PC-3 (cell line): Measurements from ENCODE around the gene SH3RF3. TPM values are rescaled to one million over a fixed set of nuclear protein-coding genes. Genes with fewer than 3 reads are reported as not detected.

Experiments used
- ATAC-seq: fragments of 200-7000 bp; cut with Tn5 transposase; 2 replicates; pipeline ENCODE4 v1.9.1; 2020; ENCODE audit warnings: mild to moderate bottlenecking, moderate library complexity
- BruUV-seq: library from RNA; stranded (reverse); fragments of 400-500 nt; replicated peaks from 2 replicates; lab custom pipeline; 2021; lab: Mats Ljungman, UMichigan
- CTCF ChIA-PET: fragments of 300-600 bp; sonication (Branson Sonifier 250); formaldehyde crosslinking; loops from one replicate; lab custom pipeline; 2022; ENCODE audit warnings: antibody characterized with exemption; lab: Charles Lee
- POLR2A ChIA-PET: fragments of 300-600 bp; sonication (Branson Sonifier 250); formaldehyde crosslinking; loops from one replicate; lab custom pipeline; 2022; ENCODE audit warnings: antibody characterized with exemption; ENCODE audit not compliant: unreplicated experiment; lab: Charles Lee
- DNase-seq: peaks from one replicate; pipeline ENCODE4 v3.0.0-alpha.2; 2015
- H2AFZ ChIP-seq: fragments of 300-600 bp; sonication (generic); 2 replicates; pipeline ENCODE4 v1.6.0; 2016; ENCODE audit warnings: antibody characterized with exemption, low read length
- H3F3A ChIP-seq: fragments of 300-600 bp; sonication (generic); one replicate; pipeline ENCODE4 v1.6.0; 2017; ENCODE audit warnings: antibody characterized with exemption, low read length, control low read depth, mild to moderate bottlenecking; ENCODE audit not compliant: unreplicated experiment
- H3K27ac ChIP-seq: fragments of 300-600 bp; sonication (generic); 2 replicates; pipeline ENCODE4 v1.5.1; 2016; ENCODE audit warnings: mild to moderate bottlenecking, low read length
- H3K27me3 ChIP-seq: fragments of 300-600 bp; sonication (generic); 2 replicates; pipeline ENCODE4 v1.6.1; 2016; ENCODE audit warnings: low read length, mixed read lengths
- H3K36me3 ChIP-seq: fragments of 300-600 bp; sonication (generic); 2 replicates; pipeline ENCODE4 v1.6.1; 2016; ENCODE audit warnings: low read depth, mixed run types, low read length, mixed read lengths
- H3K4me1 ChIP-seq: fragments of 300-600 bp; sonication (generic); 2 replicates; pipeline ENCODE4 v1.5.1; 2016; ENCODE audit warnings: low read length; ENCODE audit not compliant: insufficient read depth
- H3K4me2 ChIP-seq: fragments of 300-600 bp; sonication (generic); 2 replicates; pipeline ENCODE4 v1.6.0; 2016; ENCODE audit warnings: low read length
- H3K4me3 ChIP-seq: fragments of 300-600 bp; sonication (generic); 2 replicates; pipeline ENCODE4 v1.5.1; 2016; ENCODE audit warnings: mild to moderate bottlenecking, low read length, mixed read lengths
- H3K79me2 ChIP-seq: fragments of 300-600 bp; sonication (generic); 2 replicates; pipeline ENCODE4 v1.6.1; 2017; ENCODE audit warnings: low read length, mixed read lengths
- H3K9ac ChIP-seq: fragments of 300-600 bp; sonication (generic); 2 replicates; pipeline ENCODE4 v1.6.0; 2016; ENCODE audit warnings: mild to moderate bottlenecking, low read length
- H3K9me2 ChIP-seq: fragments of 300-600 bp; sonication (generic); replicated peaks from 2 replicates; pipeline ENCODE4 v1.6.1; 2016; ENCODE audit warnings: mixed run types, low read length, mixed read lengths
- H3K9me3 ChIP-seq: fragments of 300-600 bp; sonication (generic); 2 replicates; pipeline ENCODE4 v1.6.1; 2016; ENCODE audit warnings: low read length, mixed read lengths
- H4K20me1 ChIP-seq: fragments of 300-600 bp; sonication (generic); 2 replicates; pipeline ENCODE4 v1.6.1; 2016; ENCODE audit warnings: low read length, mixed read lengths
- EZH2 ChIP-seq: fragments of 300-600 bp; sonication (generic); IDR thresholded peaks from one replicate; pipeline ENCODE4 v1.6.1; 2017; ENCODE audit warnings: antibody characterized with exemption, mild to moderate bottlenecking, low read length; ENCODE audit not compliant: unreplicated experiment
- EZH2phosphoT487 ChIP-seq: fragments of 300-600 bp; sonication (generic); IDR thresholded peaks from 2 replicates; pipeline ENCODE4 v1.6.1; 2018; ENCODE audit warnings: mild to moderate bottlenecking, antibody characterized with exemption, low read length, borderline replicate concordance
- intact Hi-C: fragments of 100-400 bp; cut with micrococcal nuclease; formaldehyde crosslinking; loops from 2 replicates; pipeline ENCODE4 v1.9.0; 2023
- total RNA-seq: library from RNA; depleted of rRNA; stranded (reverse); fragments of >200 nt; gene quantifications from 2 replicates; pipeline ENCODE4 v1.2.3, GENCODE V29; 2014
- TF ChIP-seq, protein P1 (sequence below): fragments of 300-600 bp; sonication (generic); conservative IDR thresholded peaks from 2 replicates; pipeline ENCODE4 v1.5.1; 2017; ENCODE audit warnings: antibody characterized with exemption, low read depth, mild to moderate bottlenecking, low read length

SH3RF3 gene
- total RNA-seq, 1 experiment from 2014 or later: 11.7 TPM

DNA sequence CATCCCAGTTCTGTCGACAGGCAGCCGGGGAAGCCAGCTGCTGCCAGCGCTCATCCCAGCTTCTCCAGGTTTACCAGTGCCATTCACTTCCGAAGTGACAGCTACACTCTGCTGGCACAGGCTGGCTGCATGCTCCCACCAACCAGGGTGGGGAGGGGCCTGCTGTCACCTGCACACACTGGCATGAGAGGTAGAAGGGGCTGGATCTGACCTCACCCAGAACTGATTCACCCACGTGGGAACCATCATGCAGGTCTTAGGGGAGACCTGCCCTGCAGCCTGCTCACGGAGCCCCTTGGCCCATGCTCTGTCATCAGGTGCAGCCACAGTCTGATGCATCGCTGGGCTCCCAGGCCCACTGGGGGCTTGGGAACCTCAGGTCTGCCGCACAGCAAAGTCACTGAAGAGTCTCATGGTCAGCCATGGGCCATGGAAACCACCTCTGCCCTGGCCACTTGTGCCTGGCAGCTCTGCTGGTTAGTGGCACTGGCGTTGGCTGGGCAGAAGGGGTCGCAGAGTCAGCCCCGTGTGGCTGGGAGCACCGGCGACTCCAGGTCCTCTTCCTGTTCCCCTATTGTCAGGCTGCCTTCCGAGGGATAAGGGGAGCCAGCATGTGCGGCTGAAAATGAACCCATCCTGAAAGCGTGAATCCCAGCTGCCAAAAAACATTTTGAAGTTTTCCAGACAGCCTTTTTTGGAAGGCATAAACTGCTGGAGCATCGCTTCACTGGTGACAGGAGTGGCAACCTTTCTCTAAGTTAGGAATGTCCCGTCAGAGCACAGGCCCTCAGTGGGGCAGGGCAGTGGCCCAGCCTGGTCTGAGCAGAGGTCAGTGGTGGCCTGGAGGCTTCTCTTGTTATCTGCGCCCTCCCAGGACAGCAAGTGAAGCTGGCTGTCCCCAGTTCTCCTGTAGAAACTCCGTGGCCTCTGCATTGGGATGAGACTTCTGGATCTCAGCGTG is 327.0 kb downstream of the SH3RF3 start:
- Histone ChIP-seq H3K9me2 (no peaks in the 10 kb centered on the region), H3K79me2 (no peaks in the 10 kb centered on the region), H3K27ac (no peak overlapping the region), H3K9me3 (no peaks in the 10 kb centered on the region), H4K20me1 (no peaks in the 10 kb centered on the region), H2AFZ (no peak overlapping the region), H3K9ac (no peak overlapping the region), H3K27me3 (no peaks in the 10 kb centered on the region), H3K36me3 (no peaks in the 10 kb centered on the region), H3K4me2 (no peak overlapping the region), H3K4me3 (no peak overlapping the region), H3K4me1 (peaks cover 9% of the 10 kb centered on the region), H3F3A (no peaks in the 10 kb centered on the region)
- POLR2A ChIA-PET: interaction anchor here (0.5 kb wide), 1 partner anchor 290 kb away, joined by 3 read pairs; no protein-coding TSS in a partner anchor
- no TSS peak for BruUV-seq
- ATAC-seq: no peak
- CTCF ChIA-PET: no interaction called here
- intact Hi-C loops: no loop called here
- no peak for DNase-seq
- no peak for TF ChIP-seq EZH2
- TF ChIP-seq EZH2phosphoT487: no peak
- TF ChIP-seq, protein P1, sequence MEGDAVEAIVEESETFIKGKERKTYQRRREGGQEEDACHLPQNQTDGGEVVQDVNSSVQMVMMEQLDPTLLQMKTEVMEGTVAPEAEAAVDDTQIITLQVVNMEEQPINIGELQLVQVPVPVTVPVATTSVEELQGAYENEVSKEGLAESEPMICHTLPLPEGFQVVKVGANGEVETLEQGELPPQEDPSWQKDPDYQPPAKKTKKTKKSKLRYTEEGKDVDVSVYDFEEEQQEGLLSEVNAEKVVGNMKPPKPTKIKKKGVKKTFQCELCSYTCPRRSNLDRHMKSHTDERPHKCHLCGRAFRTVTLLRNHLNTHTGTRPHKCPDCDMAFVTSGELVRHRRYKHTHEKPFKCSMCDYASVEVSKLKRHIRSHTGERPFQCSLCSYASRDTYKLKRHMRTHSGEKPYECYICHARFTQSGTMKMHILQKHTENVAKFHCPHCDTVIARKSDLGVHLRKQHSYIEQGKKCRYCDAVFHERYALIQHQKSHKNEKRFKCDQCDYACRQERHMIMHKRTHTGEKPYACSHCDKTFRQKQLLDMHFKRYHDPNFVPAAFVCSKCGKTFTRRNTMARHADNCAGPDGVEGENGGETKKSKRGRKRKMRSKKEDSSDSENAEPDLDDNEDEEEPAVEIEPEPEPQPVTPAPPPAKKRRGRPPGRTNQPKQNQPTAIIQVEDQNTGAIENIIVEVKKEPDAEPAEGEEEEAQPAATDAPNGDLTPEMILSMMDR: no peak

DNA sequence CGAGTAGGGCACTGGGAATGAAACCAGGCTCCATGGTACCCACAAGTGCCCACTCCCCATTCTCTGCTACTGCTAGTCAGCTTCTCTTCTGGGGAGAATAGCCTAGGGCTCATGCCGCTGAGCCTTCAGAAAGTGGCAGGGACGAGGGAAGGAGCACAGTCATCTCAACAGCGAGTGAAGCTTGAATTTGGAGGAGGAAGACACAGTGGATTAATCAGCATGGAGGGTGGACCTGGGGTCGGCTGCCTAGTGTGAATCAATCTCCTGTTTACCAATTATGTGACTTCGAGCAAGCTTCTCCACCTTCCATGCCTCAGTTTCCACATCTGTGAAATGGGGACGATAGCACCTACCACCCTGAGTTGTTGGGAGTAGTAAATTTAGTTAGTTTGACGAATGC is 327.8 kb downstream of the SH3RF3 start:
- Histone ChIP-seq H3K9me2 (no peaks in the 10 kb centered on the region), H3K4me3 (no peak overlapping the region), H3K27ac (no peak overlapping the region), H4K20me1 (no peaks in the 10 kb centered on the region), H3K4me1 (peaks cover 9% of the 10 kb centered on the region), H3K9ac (no peak overlapping the region), H3K9me3 (no peaks in the 10 kb centered on the region), H2AFZ (no peak overlapping the region), H3F3A (no peaks in the 10 kb centered on the region), H3K36me3 (no peaks in the 10 kb centered on the region), H3K79me2 (no peaks in the 10 kb centered on the region), H3K4me2 (no peak overlapping the region), H3K27me3 (no peaks in the 10 kb centered on the region)
- ChIA-PET POLR2A (no interaction called here), CTCF (no interaction called here)
- intact Hi-C loops: no loop called here
- BruUV-seq: no TSS peak
- no peak for DNase-seq
- TF ChIP-seq EZH2 (no peak), EZH2phosphoT487 (no peak)
- TF ChIP-seq, protein P1: no peak
- no peak for ATAC-seq

DNA sequence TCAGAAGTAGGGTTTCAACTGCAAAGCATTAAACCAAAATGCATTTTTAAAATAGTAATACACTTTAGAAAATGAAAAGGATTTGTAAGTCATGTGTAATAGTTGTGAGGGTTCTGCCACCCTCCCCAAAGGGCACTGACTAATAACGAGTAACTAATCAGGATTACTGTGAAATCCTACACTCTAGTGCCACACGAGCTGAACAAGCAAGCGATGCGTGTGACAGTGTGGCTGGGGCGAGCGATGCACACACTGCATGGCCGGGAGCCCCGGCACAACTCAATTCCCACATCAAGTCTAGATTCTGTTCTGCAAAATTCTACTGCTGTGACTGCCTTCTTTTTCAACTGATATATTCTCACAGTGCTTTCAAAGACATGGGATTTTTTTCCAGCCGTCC is 328.4 kb downstream of the SH3RF3 start:
- Histone ChIP-seq H3K36me3 (no peaks in the 10 kb centered on the region), H3K4me2 (no peak overlapping the region), H3K9me2 (no peaks in the 10 kb centered on the region), H3K9me3 (no peaks in the 10 kb centered on the region), H4K20me1 (no peaks in the 10 kb centered on the region), H2AFZ (no peak overlapping the region), H3K4me1 (peaks cover 9% of the 10 kb centered on the region), H3F3A (no peaks in the 10 kb centered on the region), H3K4me3 (no peak overlapping the region), H3K27ac (no peak overlapping the region), H3K79me2 (no peaks in the 10 kb centered on the region), H3K27me3 (no peaks in the 10 kb centered on the region), H3K9ac (no peak overlapping the region)
- intact Hi-C loops: no loop called here
- TF ChIP-seq EZH2: no peak
- TF ChIP-seq, protein P1: no peak
- TF ChIP-seq EZH2phosphoT487: no peak
- BruUV-seq: no TSS peak
- DNase-seq (no peak), ATAC-seq (peak; percentile 45)
- ChIA-PET CTCF (no interaction called here), POLR2A (no interaction called here)
